Measurements from ENCODE around the gene KCNJ16.

Gene KCNJ16

DNA sequence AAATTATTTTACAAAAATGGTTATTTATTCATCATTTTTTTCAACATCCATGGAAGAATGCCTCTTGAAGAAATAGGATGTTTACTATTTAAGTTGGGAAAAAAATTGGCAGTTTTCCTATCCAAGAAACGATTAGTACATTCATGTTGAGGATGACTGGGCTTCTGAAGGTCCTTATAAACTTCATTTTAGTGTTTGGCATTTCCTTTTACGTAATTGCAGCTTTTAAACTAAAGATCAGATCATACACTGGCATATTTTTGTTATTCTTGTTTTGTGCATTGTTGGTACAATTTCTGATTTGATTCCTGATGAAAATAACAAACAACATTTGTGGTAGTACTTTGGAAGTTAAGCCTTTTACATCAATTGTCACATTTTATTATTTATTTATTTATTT is 11.5 kb downstream of the KCNJ16 start:
- no peak for DNase-seq (ENCODE audit: low spot score)
- TF ChIP-seq, protein P1, sequence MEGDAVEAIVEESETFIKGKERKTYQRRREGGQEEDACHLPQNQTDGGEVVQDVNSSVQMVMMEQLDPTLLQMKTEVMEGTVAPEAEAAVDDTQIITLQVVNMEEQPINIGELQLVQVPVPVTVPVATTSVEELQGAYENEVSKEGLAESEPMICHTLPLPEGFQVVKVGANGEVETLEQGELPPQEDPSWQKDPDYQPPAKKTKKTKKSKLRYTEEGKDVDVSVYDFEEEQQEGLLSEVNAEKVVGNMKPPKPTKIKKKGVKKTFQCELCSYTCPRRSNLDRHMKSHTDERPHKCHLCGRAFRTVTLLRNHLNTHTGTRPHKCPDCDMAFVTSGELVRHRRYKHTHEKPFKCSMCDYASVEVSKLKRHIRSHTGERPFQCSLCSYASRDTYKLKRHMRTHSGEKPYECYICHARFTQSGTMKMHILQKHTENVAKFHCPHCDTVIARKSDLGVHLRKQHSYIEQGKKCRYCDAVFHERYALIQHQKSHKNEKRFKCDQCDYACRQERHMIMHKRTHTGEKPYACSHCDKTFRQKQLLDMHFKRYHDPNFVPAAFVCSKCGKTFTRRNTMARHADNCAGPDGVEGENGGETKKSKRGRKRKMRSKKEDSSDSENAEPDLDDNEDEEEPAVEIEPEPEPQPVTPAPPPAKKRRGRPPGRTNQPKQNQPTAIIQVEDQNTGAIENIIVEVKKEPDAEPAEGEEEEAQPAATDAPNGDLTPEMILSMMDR (IDR thresholded peaks at IDR 0.05; ENCODE audit: extremely low read depth, missing control alignments), result no peak

DNA sequence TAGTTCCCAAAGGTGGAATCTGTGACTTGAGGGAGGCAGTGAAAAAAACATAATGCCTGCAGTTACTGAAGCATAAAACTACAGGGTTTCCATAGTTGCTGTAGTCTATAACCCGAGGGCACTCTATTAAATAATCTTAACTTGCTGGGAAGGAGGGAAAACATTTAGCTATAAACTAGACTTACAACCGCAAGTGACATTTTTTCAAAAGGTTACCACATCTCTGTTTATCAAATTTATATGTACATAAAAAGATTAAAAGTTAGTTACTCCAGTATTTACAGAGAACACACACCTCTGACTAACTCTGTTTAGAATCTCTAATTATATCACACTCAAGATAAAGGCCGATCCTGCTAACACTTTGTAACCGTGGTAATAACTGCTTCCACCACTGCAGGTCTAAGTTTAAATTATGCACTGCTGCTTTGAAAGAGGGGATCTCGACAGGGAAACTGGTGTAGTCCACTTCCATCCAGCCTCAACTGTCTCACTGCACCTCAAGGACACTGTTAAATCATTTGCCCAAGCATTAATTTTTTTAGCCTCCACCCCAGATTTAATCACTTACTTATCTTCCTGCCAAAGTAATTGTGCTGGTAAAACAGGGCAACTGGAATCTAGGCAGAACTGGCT is 14.6 kb downstream of the KCNJ16 start:
- TF ChIP-seq, protein P1 (IDR thresholded peaks at IDR 0.05; ENCODE audit: extremely low read depth, missing control alignments), result no peak
- DNase-seq (ENCODE audit: low spot score), result no peak

DNA sequence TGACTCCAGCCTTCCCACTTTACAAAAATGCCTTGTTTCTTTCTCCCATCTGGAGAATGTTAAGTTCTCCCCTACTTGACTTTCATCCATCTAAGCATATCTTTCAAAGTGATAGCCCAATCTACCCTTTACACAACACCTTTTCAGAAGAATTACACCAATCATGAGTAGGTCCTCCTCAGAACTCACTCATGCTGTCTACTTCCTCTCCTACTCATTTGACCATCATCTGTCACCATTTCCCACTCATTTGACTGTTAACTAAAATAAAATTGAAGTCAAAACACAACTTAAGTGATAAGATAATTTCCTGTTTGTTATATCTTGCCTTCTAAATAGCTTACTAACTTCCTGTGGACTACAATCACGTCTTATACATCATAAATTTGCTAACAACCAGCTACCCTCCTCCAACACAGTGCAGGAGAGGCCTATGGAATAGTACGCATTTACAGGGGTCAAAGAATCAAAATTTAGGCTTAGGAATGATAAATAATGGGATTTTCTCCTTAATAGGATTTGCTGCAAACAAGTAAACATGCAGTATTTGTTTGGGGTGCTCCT is 16.1 kb downstream of the KCNJ16 start:
- DNase-seq (ENCODE audit: low spot score), result no peak
- TF ChIP-seq, protein P1 (IDR thresholded peaks at IDR 0.05; ENCODE audit: extremely low read depth, missing control alignments), result no peak

DNA sequence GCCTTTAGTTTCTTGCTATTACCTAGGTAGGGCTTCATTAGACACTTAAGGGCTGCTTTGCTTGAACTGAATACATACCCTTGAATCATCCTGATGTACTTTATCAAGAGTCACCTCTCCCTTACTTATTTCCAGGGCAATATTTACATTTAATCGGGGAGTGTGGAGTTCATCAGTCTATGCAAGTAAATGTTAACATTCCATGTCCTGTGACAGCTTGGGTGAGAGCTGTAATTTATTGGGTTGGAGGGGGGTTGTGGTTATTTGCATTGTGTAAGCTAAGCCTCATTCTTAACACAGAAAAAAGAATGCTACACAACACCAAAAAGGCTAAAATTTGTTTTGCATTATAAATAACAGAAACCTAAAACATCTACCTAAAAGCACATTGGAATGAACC is 16.7 kb downstream of the KCNJ16 start:
- no peak for DNase-seq (ENCODE audit: low spot score)
- TF ChIP-seq, protein P1 (IDR thresholded peaks at IDR 0.05; ENCODE audit: extremely low read depth, missing control alignments), result no peak

DNA sequence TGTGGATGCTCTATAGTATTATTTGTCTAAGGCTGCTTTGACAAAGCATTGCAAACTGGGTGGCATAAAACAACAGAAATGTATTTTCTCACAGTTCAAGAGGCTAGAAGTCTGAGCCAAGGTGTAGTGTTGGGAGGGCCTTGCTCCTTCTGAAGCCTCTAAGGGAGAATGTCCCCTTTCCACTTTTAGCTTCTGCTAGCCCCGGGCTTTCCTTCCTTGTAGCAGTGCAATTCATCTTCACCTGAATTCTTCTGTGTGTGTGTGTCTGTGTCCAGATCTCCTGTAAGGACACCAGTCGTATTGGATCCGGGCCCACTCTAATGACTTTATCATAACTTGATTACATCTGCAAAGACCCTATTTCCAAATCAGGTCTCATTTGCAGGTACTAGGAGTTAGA is 18.1 kb downstream of the KCNJ16 start:
- DNase-seq (ENCODE audit: low spot score), result no peak
- TF ChIP-seq, protein P1 (IDR thresholded peaks at IDR 0.05; ENCODE audit: extremely low read depth, missing control alignments), result no peak

DNA sequence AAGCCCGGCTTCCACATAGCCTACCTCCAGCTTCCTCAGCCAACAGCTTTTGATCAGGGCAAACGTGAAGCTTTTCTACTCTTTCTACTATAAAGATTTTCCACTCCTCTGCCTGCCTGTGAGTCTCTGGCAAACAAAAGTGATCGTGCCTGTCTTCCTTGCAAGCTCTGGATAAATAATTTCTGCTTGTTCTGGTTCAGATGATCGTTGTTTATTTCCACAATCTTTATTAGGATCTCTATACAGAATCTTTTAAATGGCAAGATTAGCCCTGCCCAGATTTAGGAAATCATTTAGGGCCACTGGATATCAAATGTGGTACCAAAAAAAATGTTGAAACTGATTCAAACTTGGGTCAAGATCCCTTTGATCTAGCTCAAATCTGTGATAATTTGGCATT is 20.4 kb downstream of the KCNJ16 start:
- TF ChIP-seq, protein P1 (IDR thresholded peaks at IDR 0.05; ENCODE audit: extremely low read depth, missing control alignments), result no peak
- no peak for DNase-seq (ENCODE audit: low spot score)

DNA sequence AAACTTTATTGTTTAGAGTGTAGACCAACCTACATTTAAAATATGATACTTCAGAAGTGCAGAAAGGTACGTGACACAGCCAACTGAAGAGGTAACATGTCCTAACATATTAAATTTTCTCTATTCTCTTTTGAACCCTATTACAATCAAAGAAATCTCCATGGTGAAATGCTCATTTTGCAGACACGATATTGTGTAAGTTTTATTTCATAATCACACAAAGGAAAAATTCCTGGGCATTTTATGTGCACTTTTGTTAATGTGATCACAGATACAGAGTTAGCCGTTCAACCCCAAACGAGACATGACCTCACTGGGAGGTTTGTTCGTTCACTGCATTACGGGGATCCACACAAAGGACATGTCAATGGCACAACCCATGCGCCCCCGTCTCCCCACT is 21.8 kb downstream of the KCNJ16 start:
- TF ChIP-seq, protein P1 (IDR thresholded peaks at IDR 0.05; ENCODE audit: extremely low read depth, missing control alignments), result no peak
- DNase-seq (ENCODE audit: low spot score), result no peak
